GM21619 (cell line): ENCODE data around the gene UBR3.
"Not testable (repeated sequence)": the region's sequence is repeated elsewhere in the genome, so short reads cannot be mapped to it uniquely, and the experiment has no call there.

Source experiments
- ATAC-seq: cut with Tn5 transposase; IDR thresholded peaks from one replicate; pipeline ENCODE4 v1.9.1; 2021; ENCODE audit not compliant: unreplicated experiment

Gene UBR3

GRCh38 chr2:169865492-169865891, 38.2 kb downstream of the UBR3 start:
- no peak for ATAC-seq

- not testable (repeated sequence) for ATAC-seq
These were observed 39.0 kb downstream of the UBR3 start for GRCh38 chr2:169866230-169866629.

GRCh38 chr2:169867579-169867978, 40.3 kb downstream of the UBR3 start:
- ATAC-seq, result no peak

GRCh38 chr2:169868951-169869350, 41.7 kb downstream of the UBR3 start:
- ATAC-seq, result no peak

GRCh38 chr2:169871369-169871768, 44.1 kb downstream of the UBR3 start:
- ATAC-seq, result not testable (repeated sequence)

GRCh38 chr2:169871994-169872393, 44.7 kb downstream of the UBR3 start:
- no peak for ATAC-seq

GRCh38 chr2:169877398-169877797, 50.1 kb downstream of the UBR3 start:
- no peak for ATAC-seq

- ATAC-seq, result no peak
These were observed 59.9 kb downstream of the UBR3 start for GRCh38 chr2:169887120-169887519.

- ATAC-seq, result no peak
These were observed 64.5 kb downstream of the UBR3 start for GRCh38 chr2:169891593-169892298.

- ATAC-seq, result no peak
These were observed 65.7 kb downstream of the UBR3 start for GRCh38 chr2:169892951-169893350.

- no peak for ATAC-seq
These were observed 68.2 kb downstream of the UBR3 start for GRCh38 chr2:169895294-169895985.

GRCh38 chr2:169897834-169898233, 70.6 kb downstream of the UBR3 start:
- ATAC-seq, result no peak

- not testable (repeated sequence) for ATAC-seq
These were observed 72.8 kb downstream of the UBR3 start for GRCh38 chr2:169900103-169900502.

GRCh38 chr2:169900686-169901085, 73.4 kb downstream of the UBR3 start:
- no peak for ATAC-seq

GRCh38 chr2:169906731-169907130, 79.5 kb downstream of the UBR3 start:
- no peak for ATAC-seq

GRCh38 chr2:169909376-169909775, 82.1 kb downstream of the UBR3 start:
- no peak for ATAC-seq

GRCh38 chr2:169910109-169910799, 83.0 kb downstream of the UBR3 start:
- ATAC-seq, result no peak

GRCh38 chr2:169911119-169911518, 83.9 kb downstream of the UBR3 start:
- no peak for ATAC-seq

GRCh38 chr2:169916623-169917022, 89.4 kb downstream of the UBR3 start:
- no peak for ATAC-seq

GRCh38 chr2:169923977-169924376, 96.7 kb downstream of the UBR3 start:
- no peak for ATAC-seq

- ATAC-seq, result no peak
These were observed 98.7 kb downstream of the UBR3 start for GRCh38 chr2:169925968-169926367.

- no peak for ATAC-seq
These were observed 101.2 kb downstream of the UBR3 start for GRCh38 chr2:169928463-169928864.
